D341Med (cell line): ENCODE results near the gene PLEKHO2.

Experiments
- DNase-seq: peaks from one replicate; pipeline ENCODE4 v3.0.0; 2012; ENCODE audit warnings: low spot score

PLEKHO2 gene

DNA sequence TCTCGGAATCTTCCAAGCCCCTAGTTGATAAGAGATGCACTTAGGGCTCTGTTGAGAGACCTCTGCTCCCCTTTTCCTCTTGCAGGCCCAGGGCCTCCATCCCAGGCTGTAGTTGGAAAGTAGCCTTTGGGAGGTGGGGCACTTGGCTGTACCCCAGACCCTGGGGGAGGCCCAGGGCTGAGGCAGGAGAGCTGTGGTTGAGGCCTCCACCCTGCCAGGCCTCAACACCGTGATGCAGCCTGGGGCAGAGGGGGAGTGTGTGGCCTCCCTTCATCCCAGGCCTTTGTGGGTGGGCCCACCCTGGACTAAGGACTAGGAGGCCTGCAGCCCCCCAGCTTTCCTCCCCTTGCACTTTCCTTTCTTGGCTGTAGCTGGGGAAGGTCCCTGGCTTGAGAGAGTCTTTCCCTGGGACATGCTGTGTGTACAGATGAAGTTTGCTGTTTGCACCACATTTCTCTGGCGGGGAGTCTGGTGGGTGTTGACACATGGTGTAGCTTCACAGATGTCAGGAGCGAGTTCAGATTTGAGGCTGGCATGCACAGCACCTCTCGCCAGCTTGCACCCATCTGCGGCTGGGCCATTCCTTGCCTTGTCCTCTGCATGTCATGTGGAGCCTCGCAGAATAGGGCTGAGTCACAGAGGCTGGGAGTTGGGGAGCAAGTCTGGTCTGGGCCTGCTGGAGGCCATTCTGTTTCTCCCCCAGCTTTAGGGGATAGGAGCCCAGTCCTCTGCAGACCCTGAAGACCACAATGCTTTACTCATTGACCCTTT is 13.7 kb downstream of the PLEKHO2 start:
- DNase-seq = no peak

GRCh38 chr15:64856429-64857145 is 14.9 kb downstream of the PLEKHO2 start:
- DNase-seq = no peak

GRCh38 chr15:64857421-64857820 is 15.7 kb downstream of the PLEKHO2 start:
- DNase-seq = no peak

- DNase-seq = no peak
These were observed 16.4 kb downstream of the PLEKHO2 start for GRCh38 chr15:64858021-64858575.

- no peak for DNase-seq
These were observed 17.5 kb downstream of the PLEKHO2 start for GRCh38 chr15:64859226-64859625.

DNA sequence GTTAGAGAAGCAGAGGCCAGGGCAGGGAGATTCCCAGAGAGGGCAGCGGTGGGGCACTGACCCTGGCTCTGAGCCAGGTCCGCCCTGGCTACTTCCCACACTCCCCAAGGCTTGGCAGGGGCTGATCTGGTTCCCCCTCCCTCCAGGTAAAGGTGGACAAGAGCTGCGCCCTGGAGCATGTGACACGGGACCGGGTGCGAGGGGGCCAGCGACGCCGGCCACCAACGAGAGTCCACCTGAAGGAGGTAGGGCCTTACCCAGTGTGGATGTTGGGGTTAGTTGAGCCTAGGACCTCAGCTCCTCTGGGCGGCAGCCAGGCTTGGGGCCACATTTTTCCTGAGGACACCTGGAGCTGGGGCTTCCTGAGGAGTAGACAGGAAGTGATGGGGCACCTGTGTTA is 19.6 kb downstream of the PLEKHO2 start:
- DNase-seq = no peak

GRCh38 chr15:64861960-64862359 is 20.2 kb downstream of the PLEKHO2 start:
- DNase-seq = no peak

- DNase-seq = no peak
These were observed 20.7 kb downstream of the PLEKHO2 start for GRCh38 chr15:64862408-64862807.

- no peak for DNase-seq
These were observed 22.4 kb downstream of the PLEKHO2 start for GRCh38 chr15:64864068-64864467.

DNA sequence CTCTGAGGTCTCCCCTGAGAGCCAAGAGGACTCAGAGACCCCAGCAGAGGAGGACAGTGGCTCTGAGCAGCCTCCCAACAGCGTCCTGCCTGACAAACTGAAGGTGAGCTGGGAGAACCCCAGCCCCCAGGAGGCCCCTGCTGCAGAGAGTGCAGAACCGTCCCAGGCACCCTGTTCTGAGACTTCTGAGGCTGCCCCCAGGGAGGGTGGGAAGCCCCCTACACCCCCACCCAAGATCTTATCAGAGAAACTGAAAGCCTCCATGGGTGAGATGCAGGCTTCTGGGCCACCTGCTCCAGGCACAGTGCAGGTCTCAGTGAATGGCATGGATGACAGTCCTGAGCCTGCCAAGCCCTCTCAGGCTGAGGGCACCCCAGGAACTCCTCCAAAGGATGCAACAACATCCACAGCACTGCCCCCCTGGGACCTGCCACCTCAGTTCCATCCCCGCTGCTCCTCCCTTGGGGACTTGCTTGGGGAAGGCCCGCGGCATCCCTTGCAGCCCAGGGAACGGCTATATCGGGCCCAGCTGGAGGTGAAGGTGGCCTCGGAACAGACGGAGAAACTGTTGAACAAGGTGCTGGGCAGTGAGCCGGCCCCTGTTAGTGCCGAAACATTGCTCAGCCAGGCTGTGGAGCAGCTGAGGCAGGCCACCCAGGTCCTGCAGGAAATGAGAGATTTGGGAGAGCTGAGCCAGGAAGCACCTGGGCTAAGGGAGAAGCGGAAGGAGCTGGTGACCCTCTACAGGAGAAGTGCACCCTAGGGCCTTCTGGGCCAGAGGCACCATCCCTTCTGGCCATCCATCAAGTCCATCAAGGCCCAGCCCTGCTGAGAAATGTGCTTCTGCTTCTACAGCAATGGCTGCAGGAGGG is 23.6 kb downstream of the PLEKHO2 start:
- DNase-seq = no peak

GRCh38 chr15:64865998-64866520 is 24.3 kb downstream of the PLEKHO2 start:
- no peak for DNase-seq

DNA sequence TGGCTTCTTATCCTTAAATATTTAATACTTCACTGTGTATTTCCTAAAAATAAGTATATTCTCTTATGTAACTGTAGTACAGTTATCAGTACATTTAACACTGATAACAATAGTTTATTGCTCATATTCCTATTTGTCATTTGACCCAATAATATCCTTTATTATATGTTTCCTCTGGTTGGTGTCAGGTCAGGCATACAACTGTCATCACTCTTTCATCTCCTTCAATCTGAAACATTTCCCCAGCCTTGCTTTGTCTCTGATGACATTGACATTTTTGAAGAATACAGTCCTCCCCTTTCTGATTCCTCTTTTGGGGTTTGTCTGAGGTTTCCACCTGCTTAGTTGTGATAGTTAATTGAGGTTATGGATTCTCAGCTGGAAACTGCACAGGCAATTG is 27.8 kb downstream of the PLEKHO2 start:
- DNase-seq = no peak

GRCh38 chr15:64870353-64870752 is 28.6 kb downstream of the PLEKHO2 start:
- DNase-seq = no peak

- DNase-seq = no peak
These were observed 34.0 kb downstream of the PLEKHO2 start for GRCh38 chr15:64875641-64876223.

DNA sequence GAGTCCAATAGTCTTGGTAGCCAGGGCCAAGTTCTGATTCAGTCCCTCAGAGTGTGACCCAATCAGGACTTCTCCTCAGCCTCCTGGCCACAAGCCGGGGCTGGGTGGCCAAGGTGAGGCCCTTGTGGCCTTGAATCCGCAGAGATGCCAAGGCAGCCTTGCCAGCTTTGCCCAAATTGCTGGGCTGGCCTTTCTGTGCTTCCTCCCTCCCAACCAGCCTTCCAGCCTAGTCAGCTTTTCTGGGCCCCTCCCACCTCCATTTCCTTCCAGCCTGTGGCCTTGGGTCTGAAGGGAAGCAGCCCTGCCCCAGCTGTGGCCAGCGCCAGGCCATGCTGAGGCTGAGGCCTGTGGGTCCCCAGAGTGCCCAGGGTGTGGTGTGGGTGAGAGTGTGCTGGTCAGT is 35.7 kb downstream of the PLEKHO2 start:
- DNase-seq = no peak

GRCh38 chr15:64878705-64879104 is 37.0 kb downstream of the PLEKHO2 start:
- DNase-seq = no peak

- DNase-seq = no peak
These were observed 41.4 kb downstream of the PLEKHO2 start for GRCh38 chr15:64883100-64883581.

- DNase-seq = no peak
These were observed 42.3 kb downstream of the PLEKHO2 start for GRCh38 chr15:64883997-64884511.

DNA sequence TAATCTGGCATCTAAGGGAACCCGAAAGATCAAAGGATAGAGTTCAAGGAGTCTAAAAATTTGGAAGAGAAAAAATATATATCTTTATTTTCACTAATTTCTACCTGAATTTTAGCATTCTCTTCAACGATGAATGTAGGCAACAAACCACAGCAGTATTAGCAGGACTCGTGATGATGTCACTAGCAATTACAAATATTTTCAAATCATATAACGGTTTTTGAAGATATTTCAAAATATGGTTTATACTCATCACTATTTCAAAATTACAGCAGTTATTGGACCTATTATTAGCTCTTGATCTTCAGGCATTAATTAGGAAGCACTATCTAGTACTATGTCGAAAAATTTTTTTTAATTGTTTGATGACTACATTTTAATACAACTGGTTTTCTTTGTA is 43.0 kb downstream of the PLEKHO2 start:
- DNase-seq = no peak

DNA sequence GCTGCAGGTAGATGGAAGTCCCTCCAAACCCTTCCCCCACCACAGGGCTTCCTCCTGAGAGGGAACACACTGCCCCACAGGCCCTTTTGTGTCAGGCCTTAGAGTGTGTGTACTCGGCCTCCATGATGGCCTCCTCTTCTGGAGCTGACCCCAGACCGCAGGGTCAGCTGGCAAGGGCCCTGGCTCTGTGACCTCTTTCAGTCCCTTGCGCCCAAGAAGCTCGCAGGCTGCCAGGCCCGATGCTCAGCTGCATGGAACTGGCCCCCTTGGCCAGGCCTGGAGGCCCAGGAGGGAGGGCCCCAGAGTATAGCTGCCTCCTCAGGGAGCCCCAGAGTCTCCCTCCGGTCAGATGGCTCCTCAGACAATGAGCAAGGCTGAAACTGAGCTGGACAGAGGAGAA is 46.6 kb downstream of the PLEKHO2 start:
- DNase-seq = no peak

DNA sequence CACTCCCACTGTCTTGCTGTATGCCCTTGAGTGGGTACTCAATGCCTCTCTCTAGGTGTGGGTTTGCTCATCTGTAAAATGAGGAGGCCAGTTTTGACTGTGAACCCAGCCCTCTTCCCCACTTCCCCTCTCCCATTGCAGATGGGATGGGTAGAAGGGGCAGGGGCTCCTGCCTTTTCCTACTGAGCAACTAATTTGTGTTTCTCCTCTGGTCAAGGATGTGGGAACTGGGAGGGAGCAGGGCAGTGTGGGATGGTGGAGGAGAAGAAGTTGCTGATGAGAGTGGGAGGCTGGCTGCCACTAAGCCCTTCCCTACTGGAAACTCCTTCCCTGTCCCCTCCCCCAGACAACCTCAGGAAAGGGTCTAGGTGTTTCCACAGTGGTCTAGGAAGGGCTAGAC is 49.8 kb downstream of the PLEKHO2 start:
- DNase-seq = no peak
